Daoy (cell line): Measurements from ENCODE around the gene ALG2. TPM values are rescaled to one million over a fixed set of nuclear protein-coding genes. Genes with fewer than 3 reads are reported as not detected.

Source experiments
- DNase-seq: peaks from one replicate; pipeline ENCODE4 v3.0.0-alpha.2; 2015; ENCODE audit warnings: low read depth
- total RNA-seq: library from RNA; depleted of rRNA; stranded (reverse); fragments of >200 nt; shearing (Covaris generic); gene quantifications from 2 replicates; pipeline ENCODE4 v1.2.3, GENCODE V29; 2014; rRNA removed

The ALG2 gene
- total RNA-seq, 1 experiment from 2014 or later: 44.3 TPM

GRCh38 chr9:99172124-99173091, 49.3 kb downstream of the ALG2 start:
- no peak for DNase-seq

DNA sequence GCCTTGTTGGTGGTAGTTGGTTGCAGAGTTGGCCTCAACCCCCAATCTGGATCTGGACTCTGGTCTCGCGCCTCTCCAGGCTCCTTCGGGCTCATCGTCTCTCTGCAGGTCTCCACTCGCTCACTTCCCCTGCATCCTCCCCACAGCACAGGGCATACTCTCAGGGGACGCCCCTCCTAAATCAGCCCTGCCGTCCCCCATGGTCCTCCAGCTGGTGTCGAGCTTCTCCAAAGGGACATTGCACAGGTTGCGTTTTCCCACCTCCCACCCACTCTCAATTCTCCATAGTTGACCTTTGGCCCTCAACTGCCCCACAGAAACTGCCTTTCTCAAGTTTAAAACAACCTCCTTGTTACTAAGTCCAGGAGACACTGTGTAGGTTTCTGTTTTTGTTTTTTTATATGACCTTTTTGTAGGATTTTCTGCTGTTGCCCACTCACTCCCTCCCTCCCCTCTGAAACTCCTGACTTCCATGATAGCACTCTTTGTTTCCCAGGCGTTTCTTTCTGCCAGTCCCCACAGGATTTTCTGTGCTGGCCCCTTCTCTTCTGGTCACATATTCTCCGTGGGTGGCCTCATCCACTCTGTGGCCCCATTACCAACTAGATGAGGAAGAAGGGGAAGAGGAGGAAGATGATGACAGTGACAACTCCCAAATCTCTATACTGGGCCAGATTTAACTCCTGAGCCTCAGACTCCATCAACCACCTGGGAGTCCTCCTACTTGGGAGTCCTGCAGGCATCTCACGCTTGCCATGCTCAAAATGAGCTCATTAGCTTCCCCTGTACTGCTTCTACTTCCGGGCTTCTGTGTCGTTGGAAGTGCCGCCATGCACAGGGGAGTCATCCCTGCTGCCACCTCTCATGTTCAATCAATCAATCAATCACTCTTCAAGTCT, 50.3 kb downstream of the ALG2 start:
- no peak for DNase-seq

GRCh38 chr9:99169982-99170761, 51.6 kb downstream of the ALG2 start:
- no peak for DNase-seq

DNA sequence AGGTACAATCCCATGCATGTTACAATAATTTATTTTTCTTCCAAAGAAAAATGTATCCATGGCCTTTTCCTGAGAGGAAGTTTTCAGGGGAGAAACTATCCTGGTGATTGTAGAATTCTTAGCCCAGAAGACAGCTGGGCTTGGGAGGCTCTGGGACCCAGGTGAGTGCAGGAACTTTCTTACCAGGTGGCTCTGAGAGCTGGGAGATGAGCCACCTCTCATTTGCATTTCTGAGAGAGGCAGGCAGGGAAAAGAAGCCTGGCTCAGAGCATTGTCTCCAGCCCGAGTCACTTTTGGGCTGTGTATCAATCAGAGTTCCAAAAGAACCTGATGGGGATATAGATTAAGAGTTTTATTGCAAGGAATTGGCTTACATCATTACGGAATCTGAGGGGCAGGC, 52.7 kb downstream of the ALG2 start:
- no peak for DNase-seq

DNA sequence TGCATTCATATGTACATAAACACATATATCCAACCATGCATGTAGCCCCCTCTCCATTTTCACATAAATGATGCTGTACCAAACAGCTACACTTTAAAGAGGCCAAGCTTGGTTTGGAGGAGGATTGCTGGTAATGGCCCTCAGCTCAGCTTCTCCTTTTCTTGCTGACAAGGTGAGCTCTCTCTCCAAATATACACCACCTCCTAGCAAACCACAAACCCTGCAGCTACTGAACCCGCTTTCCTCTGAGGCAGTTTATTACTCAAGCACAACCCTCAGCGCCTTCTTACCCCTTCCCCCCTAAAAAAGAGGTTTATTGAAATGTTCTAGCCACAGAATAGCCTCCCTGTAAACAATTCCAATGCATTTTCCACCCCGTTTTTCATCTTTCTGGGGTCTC, 54.0 kb downstream of the ALG2 start:
- DNase-seq: no peak

DNA sequence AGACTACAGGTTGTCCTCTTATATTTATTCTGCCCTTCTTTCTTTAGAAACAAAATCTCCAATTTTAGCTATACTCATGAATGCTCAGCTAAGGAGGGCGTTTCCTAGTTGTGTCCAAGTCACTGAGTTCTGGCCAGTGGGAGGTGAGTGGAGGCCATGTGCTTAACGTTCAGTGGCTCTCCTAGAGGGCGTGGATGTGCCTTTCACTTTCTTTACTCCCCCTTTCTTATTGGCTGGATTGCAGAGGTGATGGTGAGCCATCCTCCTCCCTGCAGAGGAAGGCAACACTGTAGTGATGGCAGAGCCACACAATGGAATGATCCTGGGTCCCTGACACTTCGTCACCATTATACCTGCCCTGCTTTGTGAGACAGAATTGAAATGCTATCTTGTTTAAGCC, 54.6 kb downstream of the ALG2 start:
- no peak for DNase-seq

Other genes starting within 250 kb of the ALG2 start
- 44.7 and 53.5 TPM in 2 replicates for gene TGFBR1, start 116.8 kb downstream of the ALG2 start, total RNA-seq
- gene SEC61B, start 340 bp upstream of the ALG2 start, total RNA-seq: 152 and 173 TPM in 2 replicates